GM12875 (cell line): ENCODE measurements around the gene CAMK1D.

Experiments used
- H3K4me3 ChIP-seq: one replicate; pipeline ENCODE4 v1.5.1; 2011; ENCODE audit warnings: low read depth, low read length, control low read depth
- TF ChIP-seq, protein P1 (sequence below): IDR thresholded peaks from 2 replicates; pipeline ENCODE4 v1.5.1; 2011; ENCODE audit warnings: low read depth, mild to moderate bottlenecking, control low read depth, inconsistent platforms, low read length, moderate library complexity, borderline replicate concordance; ENCODE audit not compliant: insufficient read depth

The CAMK1D gene

DNA sequence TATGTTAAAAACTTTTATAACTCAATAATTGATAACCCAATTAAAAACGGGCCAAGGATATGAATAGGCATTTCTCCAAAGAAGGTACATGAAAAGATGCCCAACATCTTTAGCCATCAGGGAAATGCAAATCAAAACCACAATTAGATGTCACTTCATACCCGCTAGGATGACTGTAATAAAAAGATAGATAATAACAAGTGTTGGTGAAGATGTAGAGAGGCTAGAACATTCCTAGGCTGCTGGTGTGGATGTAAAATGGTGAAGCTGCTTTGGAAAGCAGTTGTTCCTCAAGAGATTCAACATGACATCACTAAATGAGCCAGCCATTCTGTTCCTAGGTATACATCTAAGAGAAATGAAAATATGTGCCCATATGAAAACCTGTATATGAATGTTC, 35.6 kb downstream of the CAMK1D start:
- TF ChIP-seq, protein P1, sequence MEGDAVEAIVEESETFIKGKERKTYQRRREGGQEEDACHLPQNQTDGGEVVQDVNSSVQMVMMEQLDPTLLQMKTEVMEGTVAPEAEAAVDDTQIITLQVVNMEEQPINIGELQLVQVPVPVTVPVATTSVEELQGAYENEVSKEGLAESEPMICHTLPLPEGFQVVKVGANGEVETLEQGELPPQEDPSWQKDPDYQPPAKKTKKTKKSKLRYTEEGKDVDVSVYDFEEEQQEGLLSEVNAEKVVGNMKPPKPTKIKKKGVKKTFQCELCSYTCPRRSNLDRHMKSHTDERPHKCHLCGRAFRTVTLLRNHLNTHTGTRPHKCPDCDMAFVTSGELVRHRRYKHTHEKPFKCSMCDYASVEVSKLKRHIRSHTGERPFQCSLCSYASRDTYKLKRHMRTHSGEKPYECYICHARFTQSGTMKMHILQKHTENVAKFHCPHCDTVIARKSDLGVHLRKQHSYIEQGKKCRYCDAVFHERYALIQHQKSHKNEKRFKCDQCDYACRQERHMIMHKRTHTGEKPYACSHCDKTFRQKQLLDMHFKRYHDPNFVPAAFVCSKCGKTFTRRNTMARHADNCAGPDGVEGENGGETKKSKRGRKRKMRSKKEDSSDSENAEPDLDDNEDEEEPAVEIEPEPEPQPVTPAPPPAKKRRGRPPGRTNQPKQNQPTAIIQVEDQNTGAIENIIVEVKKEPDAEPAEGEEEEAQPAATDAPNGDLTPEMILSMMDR, result no peak
- H3K4me3 ChIP-seq, result no peak overlapping the region

DNA sequence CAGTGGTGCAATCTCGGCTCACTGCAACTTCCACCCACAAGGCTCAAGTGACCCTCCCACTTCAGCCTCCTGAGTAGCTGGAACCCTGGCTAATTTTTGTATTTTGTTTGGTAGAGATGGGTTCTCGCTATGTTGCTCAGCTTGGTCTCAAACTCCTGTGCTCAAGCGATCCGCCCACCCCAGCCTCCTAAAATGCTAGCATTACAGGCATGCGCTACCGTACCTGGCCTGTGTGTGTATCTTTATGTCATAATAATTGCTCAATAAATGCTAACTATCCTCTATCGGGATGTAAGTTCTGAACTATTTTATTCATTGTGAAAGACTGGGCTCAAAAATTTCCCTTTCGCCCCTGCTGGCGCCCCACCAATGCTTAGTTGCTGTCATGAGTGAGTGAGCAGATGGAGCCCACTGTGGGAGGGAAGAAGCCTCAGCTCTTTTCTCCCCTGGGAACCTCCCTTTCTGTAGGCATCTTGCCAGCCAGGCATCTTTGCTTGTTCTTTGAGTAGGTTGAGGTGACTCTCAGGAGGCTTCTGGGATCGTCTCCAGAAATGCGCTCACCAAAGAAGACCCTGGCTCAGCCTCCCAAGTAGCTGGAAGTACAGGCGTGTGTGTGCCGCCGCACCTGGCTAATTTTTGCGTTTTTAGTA, 38.3 kb downstream of the CAMK1D start:
- TF ChIP-seq, protein P1, result no peak
- H3K4me3 ChIP-seq, result no peak overlapping the region

DNA sequence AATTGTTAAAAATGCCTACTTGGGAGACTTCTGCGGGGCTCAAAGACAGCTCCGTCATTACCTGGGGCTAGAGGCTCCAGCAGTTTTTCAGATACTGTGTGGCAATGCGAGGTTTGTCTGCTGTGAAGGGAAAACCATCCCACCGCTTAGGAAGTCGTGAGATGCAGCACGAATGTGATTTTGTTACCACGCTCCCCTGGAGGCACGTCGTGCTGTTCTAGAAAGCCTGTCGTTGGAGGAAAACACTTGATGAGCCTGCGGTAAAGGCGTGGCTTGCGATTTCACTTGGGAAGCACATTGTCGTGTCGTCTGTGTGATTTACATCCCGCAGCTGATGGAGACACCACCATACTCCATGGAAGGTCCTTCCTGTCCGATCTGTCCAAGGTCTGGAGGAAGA, 39.3 kb downstream of the CAMK1D start:
- no peak overlapping the region for H3K4me3 ChIP-seq
- TF ChIP-seq, protein P1, result no peak

DNA sequence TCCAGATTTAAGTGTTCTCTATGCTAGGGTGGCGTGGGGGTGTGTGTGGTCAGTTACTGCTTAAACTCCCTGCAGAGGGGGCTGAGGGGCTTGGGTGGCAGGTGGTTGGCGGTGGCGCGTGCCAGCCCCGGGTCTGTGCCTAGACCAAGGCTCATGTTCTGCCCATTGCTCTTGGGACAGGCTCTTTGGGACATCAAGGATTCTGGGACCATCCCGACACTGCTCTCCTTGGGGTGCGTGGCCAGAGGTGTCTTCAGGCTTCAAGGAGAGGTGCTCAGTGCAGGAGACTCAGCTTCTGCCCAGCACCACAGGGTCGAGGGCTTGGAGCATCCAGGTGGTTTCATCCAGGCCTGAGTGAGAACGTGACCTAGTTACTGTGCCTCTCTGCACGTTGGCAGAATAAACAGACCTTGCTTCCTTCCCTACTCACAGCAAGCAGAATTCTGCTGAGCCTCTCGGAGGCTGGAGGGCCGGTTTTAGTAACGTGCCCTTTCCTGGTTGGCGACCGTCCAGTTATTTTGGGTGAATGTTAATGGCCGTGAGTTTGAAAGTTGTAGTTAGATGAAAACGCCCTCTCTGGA, 39.9 kb downstream of the CAMK1D start:
- TF ChIP-seq, protein P1, result no peak
- H3K4me3 ChIP-seq, result no peak overlapping the region

DNA sequence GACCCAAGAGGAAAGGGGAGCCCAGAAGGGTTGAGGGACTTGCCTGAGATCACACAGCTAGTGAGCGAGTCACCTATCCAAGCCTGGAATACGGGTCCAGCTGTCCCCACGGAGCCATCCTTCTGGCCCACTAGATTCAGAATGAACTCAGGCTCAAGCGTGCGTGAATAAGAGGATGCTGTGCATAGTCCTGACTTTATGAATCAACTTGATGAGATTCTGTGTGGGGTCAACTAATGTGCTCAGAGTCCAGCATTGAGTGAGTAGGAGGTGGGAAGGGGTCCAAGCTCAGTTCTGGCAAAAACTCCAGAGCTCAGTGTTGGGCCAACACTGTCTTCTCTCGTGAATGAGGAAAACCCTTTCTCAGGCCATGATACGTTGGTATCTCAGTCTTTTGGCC, 41.4 kb downstream of the CAMK1D start:
- TF ChIP-seq, protein P1, result no peak
- H3K4me3 ChIP-seq, result no peak overlapping the region

DNA sequence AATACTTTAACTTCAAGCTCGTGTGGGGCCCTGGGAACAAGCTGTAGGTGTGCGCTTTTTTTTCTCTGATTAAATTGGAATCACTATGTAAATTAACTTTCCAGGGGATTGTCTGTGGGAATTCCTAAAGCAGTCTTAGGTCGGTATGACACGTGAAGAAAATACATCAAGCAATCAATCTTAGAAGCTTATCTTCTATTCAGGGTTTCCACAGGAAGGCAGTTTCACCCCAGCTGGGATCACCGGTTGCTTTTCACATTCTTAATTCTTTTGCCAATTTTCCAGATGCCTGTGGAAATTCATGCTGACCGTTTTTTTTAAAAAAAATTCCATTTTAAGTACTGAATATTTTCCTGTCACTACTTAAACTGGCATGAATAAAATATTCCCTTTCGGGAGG, 41.9 kb downstream of the CAMK1D start:
- TF ChIP-seq, protein P1, result no peak
- H3K4me3 ChIP-seq, result no peak overlapping the region

DNA sequence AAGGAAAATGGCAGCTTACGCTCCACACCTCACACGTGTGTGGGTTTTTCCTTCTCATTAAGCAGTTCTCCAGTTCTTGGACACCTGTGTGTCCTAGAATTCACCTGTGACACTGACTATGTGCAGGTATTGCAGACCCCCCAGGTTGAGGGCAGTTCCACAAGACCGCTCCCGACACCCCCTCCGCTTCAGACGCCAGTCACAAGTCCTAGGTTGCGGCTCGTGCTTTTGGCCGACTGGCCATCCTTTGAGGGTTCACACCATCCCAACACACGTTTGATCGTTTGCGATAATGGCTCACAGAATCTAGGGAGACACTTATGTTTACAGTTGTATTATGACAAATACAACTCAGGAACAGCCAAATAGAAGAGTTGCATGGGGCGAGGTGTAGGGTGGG, 44.5 kb downstream of the CAMK1D start:
- TF ChIP-seq, protein P1, result no peak

More for the DNA sequence above, 44.5 kb downstream of the CAMK1D start:
- H3K4me3 ChIP-seq, result no peak overlapping the region
